Cardiac fibroblast (primary cell): ENCODE measurements around the gene HIPK2.
"Not testable (repeated sequence)": the region's sequence is repeated elsewhere in the genome, so short reads cannot be mapped to it uniquely, and the experiment has no call there.

Source experiments
- DNase-seq, 2 donors: peaks; one replicate each; pipeline versions ENCODE4 v3.0.0 to v3.0.0-alpha.2; 2010; ENCODE audit warnings: low read depth in 2 of 2
- H3K4me3 ChIP-seq, 2 donors: replicated peaks in 1 of 2; 1 replicate in 1 of 2; 2 replicates in 1 of 2; pipeline ENCODE4 v1.5.1; 2011; ENCODE audit warnings: low read depth in 2 of 2, low read length in 2 of 2, mild to moderate bottlenecking in 2 of 2, moderate library complexity in 1 of 2
- TF ChIP-seq, protein P1 (sequence below): IDR thresholded peaks from one replicate; pipeline ENCODE4 v1.5.1; 2011; ENCODE audit warnings: low read depth, mild to moderate bottlenecking, low read length, inconsistent platforms

Gene HIPK2

DNA sequence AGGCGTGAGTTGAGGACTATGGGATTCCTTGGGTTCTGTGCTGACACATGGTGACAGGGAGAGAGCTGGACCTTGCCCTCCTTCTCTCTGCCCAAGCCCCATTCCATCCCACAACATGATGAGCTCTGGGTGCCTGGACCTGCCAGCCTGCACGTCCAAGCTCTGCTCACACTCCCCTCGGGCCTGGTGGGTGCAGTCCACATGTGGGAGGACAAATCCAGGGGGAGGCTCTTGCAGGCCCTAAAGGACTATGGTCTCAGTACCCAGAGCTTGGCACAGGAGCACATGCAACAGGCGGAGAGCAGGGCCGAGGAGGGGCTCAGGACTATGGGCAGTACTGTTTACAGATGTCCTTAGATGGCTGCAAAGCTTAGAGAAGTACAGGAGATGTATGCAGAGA is 162.9 kb downstream of the HIPK2 start:
- no peak for DNase-seq
- no peak overlapping the region for H3K4me3 ChIP-seq
- TF ChIP-seq, protein P1, sequence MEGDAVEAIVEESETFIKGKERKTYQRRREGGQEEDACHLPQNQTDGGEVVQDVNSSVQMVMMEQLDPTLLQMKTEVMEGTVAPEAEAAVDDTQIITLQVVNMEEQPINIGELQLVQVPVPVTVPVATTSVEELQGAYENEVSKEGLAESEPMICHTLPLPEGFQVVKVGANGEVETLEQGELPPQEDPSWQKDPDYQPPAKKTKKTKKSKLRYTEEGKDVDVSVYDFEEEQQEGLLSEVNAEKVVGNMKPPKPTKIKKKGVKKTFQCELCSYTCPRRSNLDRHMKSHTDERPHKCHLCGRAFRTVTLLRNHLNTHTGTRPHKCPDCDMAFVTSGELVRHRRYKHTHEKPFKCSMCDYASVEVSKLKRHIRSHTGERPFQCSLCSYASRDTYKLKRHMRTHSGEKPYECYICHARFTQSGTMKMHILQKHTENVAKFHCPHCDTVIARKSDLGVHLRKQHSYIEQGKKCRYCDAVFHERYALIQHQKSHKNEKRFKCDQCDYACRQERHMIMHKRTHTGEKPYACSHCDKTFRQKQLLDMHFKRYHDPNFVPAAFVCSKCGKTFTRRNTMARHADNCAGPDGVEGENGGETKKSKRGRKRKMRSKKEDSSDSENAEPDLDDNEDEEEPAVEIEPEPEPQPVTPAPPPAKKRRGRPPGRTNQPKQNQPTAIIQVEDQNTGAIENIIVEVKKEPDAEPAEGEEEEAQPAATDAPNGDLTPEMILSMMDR, result no peak

DNA sequence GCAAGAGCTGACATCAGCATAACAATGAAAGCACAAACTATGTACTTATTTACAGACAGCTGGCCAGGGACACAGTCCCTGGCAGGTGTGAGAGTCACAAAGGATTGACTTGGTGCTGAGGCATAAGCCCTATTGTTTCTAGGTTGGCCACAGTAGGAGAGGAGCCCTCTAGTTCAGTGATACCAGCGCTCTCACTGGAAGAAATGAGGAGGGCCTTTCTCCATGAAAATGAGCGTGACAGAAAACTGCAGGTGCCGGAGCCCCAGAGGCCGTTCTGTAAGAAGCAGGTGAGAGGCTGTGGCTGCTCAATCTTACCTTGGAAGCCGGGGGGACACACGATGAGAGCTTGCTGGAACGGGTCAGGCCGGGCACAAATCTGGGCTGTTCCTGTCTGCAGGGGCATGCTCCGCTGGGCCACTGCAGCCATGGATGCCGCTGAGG is 163.8 kb downstream of the HIPK2 start:
- no peak overlapping the region for H3K4me3 ChIP-seq
- TF ChIP-seq, protein P1, result no peak
- DNase-seq, result no peak

DNA sequence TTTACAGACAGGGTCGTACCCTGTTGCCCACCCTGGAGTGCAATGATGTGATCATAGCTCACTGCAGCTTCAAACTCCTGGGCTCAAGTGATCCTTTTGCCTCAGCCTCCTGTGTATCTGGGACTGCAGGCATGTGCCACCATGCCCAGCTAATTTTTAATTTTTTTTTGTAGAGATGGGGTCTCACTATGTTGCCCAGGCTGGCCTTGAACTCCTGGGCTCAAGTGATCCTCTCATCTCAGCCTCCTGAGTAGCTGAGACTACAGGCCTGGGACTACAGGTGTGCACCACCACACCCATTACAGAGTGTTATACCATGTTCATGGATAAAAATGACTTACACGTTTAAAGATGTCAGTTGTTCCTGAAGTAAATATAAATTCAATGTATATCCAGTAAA is 166.2 kb downstream of the HIPK2 start:
- H3K4me3 ChIP-seq, DNase-seq: not testable (repeated sequence)

DNA sequence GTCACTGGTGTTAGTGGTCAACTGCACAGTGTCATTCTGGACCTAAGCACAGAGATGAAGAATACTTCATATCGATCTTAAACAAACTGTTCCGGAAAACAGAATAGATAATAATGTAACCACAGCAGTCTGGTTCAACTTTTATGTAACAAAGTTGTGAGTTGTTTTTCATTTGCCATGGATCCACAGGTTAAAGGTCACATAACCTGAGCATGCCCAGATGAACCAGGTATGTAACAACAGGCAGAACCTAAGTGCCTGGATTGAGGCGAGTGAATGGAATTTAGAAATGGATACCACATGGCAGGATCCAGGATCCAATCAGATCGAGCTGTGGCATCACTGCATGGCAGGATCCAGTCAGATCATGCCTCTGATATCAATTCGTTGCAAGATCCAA is 167.2 kb downstream of the HIPK2 start:
- DNase-seq, result no peak
- no peak overlapping the region for H3K4me3 ChIP-seq
- TF ChIP-seq, protein P1, result no peak

DNA sequence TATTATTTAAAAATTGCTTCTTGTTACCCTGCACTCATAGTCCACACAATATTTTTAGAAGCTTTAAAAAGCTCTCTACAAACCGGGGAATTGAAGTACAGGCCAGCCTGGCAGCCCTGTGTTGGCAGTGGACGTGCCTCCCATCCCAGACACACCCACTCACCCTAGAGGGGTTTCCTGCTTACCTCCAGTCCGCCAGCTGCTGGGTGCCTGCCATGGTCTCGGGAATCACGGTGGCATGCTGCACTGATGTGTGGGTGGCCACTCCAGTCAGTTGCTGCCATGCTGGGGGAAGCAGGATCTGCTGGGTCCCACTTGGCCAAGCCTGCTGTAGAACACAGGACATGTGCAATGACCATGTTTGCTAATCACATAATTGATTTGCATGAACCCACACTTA is 173.9 kb downstream of the HIPK2 start:
- no peak for DNase-seq
- H3K4me3 ChIP-seq, result no peak overlapping the region
- TF ChIP-seq, protein P1, result no peak

DNA sequence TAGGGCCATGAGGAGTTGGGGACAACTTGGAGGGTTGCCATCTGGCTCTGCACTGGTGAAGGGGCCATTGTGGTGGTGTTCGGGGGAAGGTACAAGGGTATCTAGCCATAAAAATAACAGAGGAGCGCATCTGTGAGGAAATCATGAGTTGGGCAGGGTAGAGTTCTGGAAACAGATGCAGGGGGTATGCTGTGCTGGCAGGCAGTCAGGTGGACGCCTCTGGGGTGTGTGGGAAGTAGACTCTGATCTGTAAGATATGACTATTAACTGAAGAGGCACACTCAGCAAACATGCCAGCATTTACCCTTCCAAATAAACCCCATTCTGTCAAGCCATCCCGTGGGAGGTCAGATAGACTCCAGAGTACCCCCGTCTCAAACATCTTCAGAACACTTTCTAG is 174.5 kb downstream of the HIPK2 start:
- TF ChIP-seq, protein P1, result no peak
- no peak overlapping the region for H3K4me3 ChIP-seq
- DNase-seq, result no peak

DNA sequence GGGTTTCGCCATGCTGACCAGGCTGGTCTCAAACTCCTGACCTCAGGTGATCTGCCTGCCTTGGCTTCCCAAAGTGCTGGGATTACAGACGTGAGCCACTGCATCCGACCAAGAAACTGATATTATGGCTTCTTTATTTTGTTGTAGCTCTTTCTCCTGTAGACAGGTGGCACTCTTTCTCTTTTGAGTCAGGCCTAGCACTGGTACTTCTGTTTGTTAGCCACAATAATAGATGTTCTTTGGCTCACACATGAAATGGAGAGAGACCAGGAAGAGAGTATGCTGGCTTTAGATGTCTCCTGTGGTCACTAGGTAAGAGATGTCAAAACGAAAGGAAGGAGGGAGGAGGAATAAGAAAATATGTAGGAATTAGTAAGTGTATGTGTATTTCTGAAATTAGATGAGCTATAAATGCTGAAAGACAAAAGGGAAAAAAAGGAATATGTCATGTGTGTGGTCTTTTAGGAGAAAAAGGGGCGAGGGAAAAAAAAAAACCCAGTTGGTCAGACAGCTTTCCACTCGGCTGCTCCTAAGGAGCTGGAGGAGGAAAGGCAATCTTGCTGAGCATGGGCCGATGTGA is 175.6 kb downstream of the HIPK2 start:
- peak; percentile 54 to 71 for DNase-seq
- TF ChIP-seq, protein P1, result peak; percentile 59
- no peak overlapping the region for H3K4me3 ChIP-seq
